Neural cell (in vitro differentiated cells): Measurements from ENCODE around the gene ABI2. TPM values are rescaled to one million over a fixed set of nuclear protein-coding genes. Genes with fewer than 3 reads are reported as not detected.

ENCODE experiments used
- H2AFZ ChIP-seq: fragments of 200-600, 300-800 bp; sonication (generic), shearing (Covaris generic); 2 replicates; pipeline ENCODE4 v1.6.0; 2014; ENCODE audit warnings: low read depth, mild to moderate bottlenecking, antibody characterized with exemption, low read length, moderate library complexity
- H3F3A ChIP-seq: fragments of 200-600 bp; shearing (Covaris generic); 2 replicates; pipeline ENCODE4 v1.6.1; 2016; ENCODE audit warnings: mild to moderate bottlenecking, moderate library complexity, mixed read lengths, antibody characterized with exemption, low read length; ENCODE audit not compliant: insufficient read depth, poor library complexity, severe bottlenecking
- H3K27ac ChIP-seq: fragments of 200-600, 300-800 bp; sonication (generic), shearing (Covaris generic); 2 replicates; pipeline ENCODE4 v1.5.1; 2014; ENCODE audit warnings: mild to moderate bottlenecking, low read length, moderate library complexity
- H3K27me3 ChIP-seq: fragments of 300-800, 200-600 bp; sonication (generic), shearing (Covaris generic); 2 replicates; pipeline ENCODE4 v1.6.0; 2014; ENCODE audit warnings: mild to moderate bottlenecking, low read depth, low read length, moderate library complexity; ENCODE audit not compliant: insufficient read depth
- H3K36me3 ChIP-seq: fragments of 300-800, 200-600 bp; sonication (generic), shearing (Covaris generic); 2 replicates; pipeline ENCODE4 v1.5.1; 2014; ENCODE audit warnings: mild to moderate bottlenecking, antibody characterized with exemption, low read length, moderate library complexity; ENCODE audit not compliant: insufficient read depth
- H3K4me2 ChIP-seq: fragments of 300-800, 200-600 bp; sonication (generic), shearing (Covaris generic); 2 replicates; pipeline ENCODE4 v1.6.0; 2014; ENCODE audit warnings: mild to moderate bottlenecking, low read length
- H3K4me3 ChIP-seq: fragments of 300-800, 200-600 bp; sonication (generic), shearing (Covaris generic); 2 replicates; pipeline ENCODE4 v1.5.1; 2014; ENCODE audit warnings: mild to moderate bottlenecking, low read length, moderate library complexity
- H3K79me2 ChIP-seq: fragments of 200-600 bp; shearing (Covaris generic); replicated peaks from 2 replicates; pipeline ENCODE4 v1.6.0; 2014; ENCODE audit warnings: mild to moderate bottlenecking, low read length, moderate library complexity; ENCODE audit not compliant: insufficient read depth
- H3K9ac ChIP-seq: fragments of 300-800, 200-600 bp; sonication (generic), shearing (Covaris generic); 2 replicates; pipeline ENCODE4 v1.6.1; 2016; ENCODE audit warnings: mild to moderate bottlenecking, low read length, mixed read lengths
- H3K9me2 ChIP-seq: fragments of 200-600 bp; shearing (Covaris generic); 2 replicates; pipeline ENCODE4 v1.6.1; 2016; ENCODE audit warnings: mild to moderate bottlenecking, low read length, mixed read lengths; ENCODE audit not compliant: insufficient read depth
- H3K9me3 ChIP-seq: fragments of 200-600, 300-800 bp; sonication (generic), shearing (Covaris generic); 2 replicates; pipeline ENCODE4 v1.6.1; 2016; ENCODE audit warnings: mild to moderate bottlenecking, mixed run types, low read length, moderate library complexity, mixed read lengths
- H4K20me1 ChIP-seq: fragments of 200-600 bp; shearing (Covaris generic); 2 replicates; pipeline ENCODE4 v1.6.1; 2016; ENCODE audit warnings: mild to moderate bottlenecking, mixed run types; ENCODE audit not compliant: insufficient read depth
- EP300 ChIP-seq: fragments of 450-650 bp; conservative IDR thresholded peaks from 2 replicates; pipeline ENCODE4 v1.6.1; 2014; ENCODE audit warnings: antibody characterized with exemption, mild to moderate bottlenecking, moderate library complexity; ENCODE audit not compliant: poor library complexity, severe bottlenecking
- EZH2 ChIP-seq: fragments of 200-600, 300-800 bp; shearing (Covaris generic), sonication (generic); IDR thresholded peaks from 2 replicates; pipeline ENCODE4 v1.6.1; 2014; ENCODE audit warnings: antibody characterized with exemption, low read length, borderline replicate concordance, mild to moderate bottlenecking; ENCODE audit not compliant: insufficient read depth, poor library complexity, severe bottlenecking
- MXI1 ChIP-seq: fragments of 450-650 bp; conservative IDR thresholded peaks from 2 replicates; pipeline ENCODE4 v1.6.1; 2014; ENCODE audit warnings: antibody characterized with exemption, mild to moderate bottlenecking; ENCODE audit not compliant: poor library complexity, severe bottlenecking
- POLR2AphosphoS5 ChIP-seq: IDR thresholded peaks from 2 replicates; pipeline ENCODE4 v1.6.1; 2012
- RAD21 ChIP-seq: fragments of 450-650 bp; conservative IDR thresholded peaks from 2 replicates; pipeline ENCODE4 v1.6.1; 2014; ENCODE audit warnings: antibody characterized with exemption, mild to moderate bottlenecking, moderate library complexity
- SMC3 ChIP-seq: fragments of 450-650 bp; conservative IDR thresholded peaks from 2 replicates; pipeline ENCODE4 v1.6.1; 2014; ENCODE audit warnings: antibody characterized with exemption, mild to moderate bottlenecking, moderate library complexity; ENCODE audit not compliant: poor library complexity
- TAF1 ChIP-seq: IDR thresholded peaks from 2 replicates; pipeline ENCODE4 v1.6.1; 2012; ENCODE audit warnings: low read depth
- polyA plus RNA-seq: library from polyadenylated mRNA; depleted of rRNA; stranded (reverse); fragments of >200 nt; gene quantifications from 2 replicates; pipeline ENCODE4 v1.2.3, GENCODE V29; 2014
- TF ChIP-seq, protein P1 (sequence below): IDR thresholded peaks from 2 replicates; pipeline ENCODE4 v1.6.1; 2012; ENCODE audit warnings: borderline replicate concordance
- TF ChIP-seq, protein P2 (sequence below): fragments of 450-650 bp; IDR thresholded peaks from 2 replicates; pipeline ENCODE4 v1.5.1; 2014; ENCODE audit warnings: antibody characterized with exemption, mild to moderate bottlenecking, moderate library complexity; ENCODE audit not compliant: poor library complexity, severe bottlenecking

ABI2 gene
- polyA plus RNA-seq, 1 donor from 2014 or later, result 128 TPM

DNA sequence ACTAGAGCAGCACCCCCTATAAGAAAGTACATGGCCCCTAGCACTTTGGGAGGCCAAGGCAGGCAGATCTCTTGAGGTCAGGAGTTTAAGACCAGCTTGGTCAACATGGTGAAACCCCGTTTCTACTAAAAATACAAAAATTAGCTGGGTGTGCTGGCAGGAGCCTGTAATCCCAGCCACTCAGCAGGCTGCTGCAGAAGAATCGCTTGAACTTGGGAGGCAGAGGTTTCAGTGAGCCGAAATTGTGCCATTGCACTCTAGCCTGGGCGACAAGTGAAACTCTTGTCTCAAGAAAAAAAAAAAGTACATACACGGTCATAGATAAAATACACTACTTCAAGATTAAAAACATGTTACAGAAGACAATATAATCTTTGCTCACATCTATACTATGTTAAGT is 143.1 kb downstream of the ABI2 start:
- Histone ChIP-seq H3K79me2 (no peaks in the 10 kb centered on the region), H2AFZ (no peak overlapping the region), H3K9me2 (no peaks in the 10 kb centered on the region), H3K36me3 (no peaks in the 10 kb centered on the region), H3K27me3 (no peaks in the 10 kb centered on the region), H3F3A (no peaks in the 10 kb centered on the region), H3K9ac (no peak overlapping the region), H3K27ac (no peak overlapping the region), H3K9me3 (no peaks in the 10 kb centered on the region), H3K4me2 (no peak overlapping the region), H4K20me1 (no peaks in the 10 kb centered on the region), H3K4me3 (no peak overlapping the region)
- TF ChIP-seq, protein P1, sequence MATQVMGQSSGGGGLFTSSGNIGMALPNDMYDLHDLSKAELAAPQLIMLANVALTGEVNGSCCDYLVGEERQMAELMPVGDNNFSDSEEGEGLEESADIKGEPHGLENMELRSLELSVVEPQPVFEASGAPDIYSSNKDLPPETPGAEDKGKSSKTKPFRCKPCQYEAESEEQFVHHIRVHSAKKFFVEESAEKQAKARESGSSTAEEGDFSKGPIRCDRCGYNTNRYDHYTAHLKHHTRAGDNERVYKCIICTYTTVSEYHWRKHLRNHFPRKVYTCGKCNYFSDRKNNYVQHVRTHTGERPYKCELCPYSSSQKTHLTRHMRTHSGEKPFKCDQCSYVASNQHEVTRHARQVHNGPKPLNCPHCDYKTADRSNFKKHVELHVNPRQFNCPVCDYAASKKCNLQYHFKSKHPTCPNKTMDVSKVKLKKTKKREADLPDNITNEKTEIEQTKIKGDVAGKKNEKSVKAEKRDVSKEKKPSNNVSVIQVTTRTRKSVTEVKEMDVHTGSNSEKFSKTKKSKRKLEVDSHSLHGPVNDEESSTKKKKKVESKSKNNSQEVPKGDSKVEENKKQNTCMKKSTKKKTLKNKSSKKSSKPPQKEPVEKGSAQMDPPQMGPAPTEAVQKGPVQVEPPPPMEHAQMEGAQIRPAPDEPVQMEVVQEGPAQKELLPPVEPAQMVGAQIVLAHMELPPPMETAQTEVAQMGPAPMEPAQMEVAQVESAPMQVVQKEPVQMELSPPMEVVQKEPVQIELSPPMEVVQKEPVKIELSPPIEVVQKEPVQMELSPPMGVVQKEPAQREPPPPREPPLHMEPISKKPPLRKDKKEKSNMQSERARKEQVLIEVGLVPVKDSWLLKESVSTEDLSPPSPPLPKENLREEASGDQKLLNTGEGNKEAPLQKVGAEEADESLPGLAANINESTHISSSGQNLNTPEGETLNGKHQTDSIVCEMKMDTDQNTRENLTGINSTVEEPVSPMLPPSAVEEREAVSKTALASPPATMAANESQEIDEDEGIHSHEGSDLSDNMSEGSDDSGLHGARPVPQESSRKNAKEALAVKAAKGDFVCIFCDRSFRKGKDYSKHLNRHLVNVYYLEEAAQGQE, result no peak
- TF ChIP-seq RAD21 (no peak), SMC3 (no peak), EP300 (no peak), EZH2 (no peak), POLR2AphosphoS5 (no peak), MXI1 (no peak), TAF1 (no peak)
- TF ChIP-seq, protein P2, sequence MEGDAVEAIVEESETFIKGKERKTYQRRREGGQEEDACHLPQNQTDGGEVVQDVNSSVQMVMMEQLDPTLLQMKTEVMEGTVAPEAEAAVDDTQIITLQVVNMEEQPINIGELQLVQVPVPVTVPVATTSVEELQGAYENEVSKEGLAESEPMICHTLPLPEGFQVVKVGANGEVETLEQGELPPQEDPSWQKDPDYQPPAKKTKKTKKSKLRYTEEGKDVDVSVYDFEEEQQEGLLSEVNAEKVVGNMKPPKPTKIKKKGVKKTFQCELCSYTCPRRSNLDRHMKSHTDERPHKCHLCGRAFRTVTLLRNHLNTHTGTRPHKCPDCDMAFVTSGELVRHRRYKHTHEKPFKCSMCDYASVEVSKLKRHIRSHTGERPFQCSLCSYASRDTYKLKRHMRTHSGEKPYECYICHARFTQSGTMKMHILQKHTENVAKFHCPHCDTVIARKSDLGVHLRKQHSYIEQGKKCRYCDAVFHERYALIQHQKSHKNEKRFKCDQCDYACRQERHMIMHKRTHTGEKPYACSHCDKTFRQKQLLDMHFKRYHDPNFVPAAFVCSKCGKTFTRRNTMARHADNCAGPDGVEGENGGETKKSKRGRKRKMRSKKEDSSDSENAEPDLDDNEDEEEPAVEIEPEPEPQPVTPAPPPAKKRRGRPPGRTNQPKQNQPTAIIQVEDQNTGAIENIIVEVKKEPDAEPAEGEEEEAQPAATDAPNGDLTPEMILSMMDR, result no peak

DNA sequence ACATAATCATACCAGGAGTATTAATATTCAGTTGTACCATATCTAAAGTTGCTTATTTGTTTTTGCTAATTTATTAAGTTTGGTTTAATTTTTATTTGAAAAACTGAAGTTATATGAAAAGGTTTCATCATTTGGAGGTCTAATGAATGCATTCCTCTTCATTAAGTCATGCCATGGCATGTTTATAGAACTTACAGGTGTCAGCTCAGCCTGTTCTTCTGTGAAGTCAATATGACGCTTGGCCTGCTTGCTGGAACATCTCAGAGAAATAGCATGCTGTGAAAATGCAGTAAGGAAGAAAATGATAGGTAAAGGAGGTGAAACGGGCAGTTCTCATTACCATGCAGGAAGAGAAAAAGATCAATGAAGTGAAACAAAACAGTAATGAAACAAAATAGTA is 148.7 kb downstream of the ABI2 start:
- Histone ChIP-seq H2AFZ (no peak overlapping the region), H3F3A (no peaks in the 10 kb centered on the region), H3K9me3 (no peaks in the 10 kb centered on the region), H3K36me3 (no peaks in the 10 kb centered on the region), H3K9me2 (no peaks in the 10 kb centered on the region), H3K9ac (no peak overlapping the region), H3K4me3 (no peak overlapping the region), H3K4me2 (no peak overlapping the region), H3K79me2 (no peaks in the 10 kb centered on the region), H3K27me3 (no peaks in the 10 kb centered on the region), H3K27ac (no peak overlapping the region), H4K20me1 (no peaks in the 10 kb centered on the region)
- no peak for TF ChIP-seq SMC3
- no peak for TF ChIP-seq TAF1
- TF ChIP-seq EZH2, result no peak
- no peak for TF ChIP-seq POLR2AphosphoS5
